GM12864 (cell line): ENCODE measurements around the gene CDCP2.
"Not testable (repeated sequence)": the region's sequence is repeated elsewhere in the genome, so short reads cannot be mapped to it uniquely, and the experiment has no call there.

Source experiments
- DNase-seq: peaks from one replicate; pipeline ENCODE4 v3.0.0-alpha.2; 2011; ENCODE audit warnings: low read depth
- H3K4me3 ChIP-seq: 2 replicates; pipeline ENCODE4 v1.5.1; 2011; ENCODE audit warnings: mild to moderate bottlenecking, low read depth, low read length, control low read depth
- CTCF ChIP-seq: IDR thresholded peaks from 2 replicates; pipeline ENCODE4 v1.5.1; 2011; ENCODE audit warnings: low read depth, mild to moderate bottlenecking, moderate library complexity, low read length, control low read depth, inconsistent platforms; ENCODE audit errors: missing control alignments

Gene CDCP2

GRCh38 chr1:54105736-54106269 lies 47.0 kb downstream of the CDCP2 start:
- no peak for TF ChIP-seq CTCF
- DNase-seq = no peak

GRCh38 chr1:54105080-54105479 lies 47.7 kb downstream of the CDCP2 start:
- DNase-seq = no peak
- TF ChIP-seq CTCF = no peak
- H3K4me3 ChIP-seq = no peak overlapping the region

More at GRCh38 chr1:54105736-54106269, 47.0 kb downstream of the CDCP2 start:
- H3K4me3 ChIP-seq = no peak overlapping the region

- DNase-seq, H3K4me3 ChIP-seq: not testable (repeated sequence)
Measured at GRCh38 chr1:54104613-54105012, 48.2 kb downstream of the CDCP2 start.

- no peak for TF ChIP-seq CTCF
- no peak for DNase-seq
- H3K4me3 ChIP-seq = no peak overlapping the region
Measured at GRCh38 chr1:54103414-54103813, 49.4 kb downstream of the CDCP2 start.

GRCh38 chr1:54100500-54100899 lies 52.3 kb downstream of the CDCP2 start:
- H3K4me3 ChIP-seq = no peak overlapping the region
- no peak for DNase-seq
- no peak for TF ChIP-seq CTCF

GRCh38 chr1:54099061-54099610 lies 53.7 kb downstream of the CDCP2 start:
- DNase-seq = no peak
- H3K4me3 ChIP-seq = no peak overlapping the region
- no peak for TF ChIP-seq CTCF

GRCh38 chr1:54096877-54097240 lies 55.9 kb downstream of the CDCP2 start:
- no peak for DNase-seq
- no peak overlapping the region for H3K4me3 ChIP-seq
- TF ChIP-seq CTCF = no peak
